GM08714 (cell line): ENCODE measurements around the gene FHIT.

ENCODE experiments used
- H3K4me3 ChIP-seq: fragments of 200-500 bp; sonication (Bioruptor generic); 2 replicates; pipeline ENCODE4 v1.5.1; 2014; ENCODE audit warnings: mild to moderate bottlenecking, low read length, inconsistent platforms
- ZNF274 ChIP-seq: IDR thresholded peaks from 2 replicates; pipeline ENCODE4 v1.6.1; 2012; ENCODE audit warnings: mild to moderate bottlenecking, low read depth, low read length

Gene FHIT

GRCh38 chr3:60080648-60081047, 1170.6 kb downstream of the FHIT start:
- no peak overlapping the region for H3K4me3 ChIP-seq
- TF ChIP-seq ZNF274, result no peak

- H3K4me3 ChIP-seq, result no peak overlapping the region
- TF ChIP-seq ZNF274, result no peak
These were observed 1172.2 kb downstream of the FHIT start for GRCh38 chr3:60079076-60079475.

GRCh38 chr3:60076331-60076730, 1174.9 kb downstream of the FHIT start:
- no peak overlapping the region for H3K4me3 ChIP-seq
- TF ChIP-seq ZNF274, result no peak

- H3K4me3 ChIP-seq, result no peak overlapping the region
- TF ChIP-seq ZNF274, result no peak
These were observed 1177.3 kb downstream of the FHIT start for GRCh38 chr3:60073942-60074341.

GRCh38 chr3:60073228-60073627, 1178.0 kb downstream of the FHIT start:
- no peak for TF ChIP-seq ZNF274
- H3K4me3 ChIP-seq, result no peak overlapping the region

- H3K4me3 ChIP-seq, result no peak overlapping the region
- no peak for TF ChIP-seq ZNF274
These were observed 1180.9 kb downstream of the FHIT start for GRCh38 chr3:60070366-60070765.

GRCh38 chr3:60065227-60065868, 1185.9 kb downstream of the FHIT start:
- no peak overlapping the region for H3K4me3 ChIP-seq
- no peak for TF ChIP-seq ZNF274

- no peak for TF ChIP-seq ZNF274
- no peak overlapping the region for H3K4me3 ChIP-seq
These were observed 1186.8 kb downstream of the FHIT start for GRCh38 chr3:60064210-60065178.

- TF ChIP-seq ZNF274, result no peak
These were observed 1194.8 kb downstream of the FHIT start for GRCh38 chr3:60056404-60056803.

GRCh38 chr3:60055765-60056164, 1195.5 kb downstream of the FHIT start:
- H3K4me3 ChIP-seq, result no peak overlapping the region
- TF ChIP-seq ZNF274, result no peak

More at GRCh38 chr3:60056404-60056803, 1194.8 kb downstream of the FHIT start:
- no peak overlapping the region for H3K4me3 ChIP-seq

- no peak overlapping the region for H3K4me3 ChIP-seq
- no peak for TF ChIP-seq ZNF274
These were observed 1197.6 kb downstream of the FHIT start for GRCh38 chr3:60053526-60054265.

- no peak for TF ChIP-seq ZNF274
- no peak overlapping the region for H3K4me3 ChIP-seq
These were observed 1202.8 kb downstream of the FHIT start for GRCh38 chr3:60048447-60048848.

GRCh38 chr3:60047426-60048200, 1203.6 kb downstream of the FHIT start:
- no peak for TF ChIP-seq ZNF274
- H3K4me3 ChIP-seq, result no peak overlapping the region

GRCh38 chr3:60046210-60046609, 1205.0 kb downstream of the FHIT start:
- no peak overlapping the region for H3K4me3 ChIP-seq
- TF ChIP-seq ZNF274, result no peak

- no peak overlapping the region for H3K4me3 ChIP-seq
- no peak for TF ChIP-seq ZNF274
These were observed 1205.6 kb downstream of the FHIT start for GRCh38 chr3:60045686-60046085.
